ENCODE measurements around the gene SAXO1.

Gene SAXO1

GRCh38 chr9:18921366-18922075 is 111.5 kb downstream of the SAXO1 start:
- no peak overlapping the region for H3K9ac ChIP-seq (ENCODE audit: low read length)
- H3K4me3 ChIP-seq (ENCODE audit: low read length) = no peak overlapping the region
- H3K36me3 ChIP-seq (ENCODE audit: control insufficient read depth, insufficient read depth, low read length) = no peaks in the 10 kb centered on the region
- no peak overlapping the region for H3K27ac ChIP-seq (ENCODE audit: low read depth, low read length)
- H3K4me1 ChIP-seq (ENCODE audit: control insufficient read depth, insufficient read depth, low read length) = no peaks in the 10 kb centered on the region
- H3K27me3 ChIP-seq (ENCODE audit: control insufficient read depth, insufficient read depth, low read length) = no peaks in the 10 kb centered on the region

GRCh38 chr9:18920141-18921084 is 112.6 kb downstream of the SAXO1 start:
- H3K27me3 ChIP-seq (ENCODE audit: control insufficient read depth, insufficient read depth, low read length) = no peaks in the 10 kb centered on the region
- no peaks in the 10 kb centered on the region for H3K36me3 ChIP-seq (ENCODE audit: control insufficient read depth, insufficient read depth, low read length)
- H3K4me3 ChIP-seq (ENCODE audit: low read length) = no peak overlapping the region
- H3K27ac ChIP-seq (ENCODE audit: low read depth, low read length) = no peak overlapping the region
- H3K9ac ChIP-seq (ENCODE audit: low read length) = no peak overlapping the region
- H3K4me1 ChIP-seq (ENCODE audit: control insufficient read depth, insufficient read depth, low read length) = no peaks in the 10 kb centered on the region

GRCh38 chr9:18911714-18912342 is 121.2 kb downstream of the SAXO1 start:
- no peak overlapping the region for H3K9ac ChIP-seq (ENCODE audit: low read length)
- H3K36me3 ChIP-seq (ENCODE audit: control insufficient read depth, insufficient read depth, low read length) = peaks cover 2% of the 10 kb centered on the region
- no peaks in the 10 kb centered on the region for H3K27me3 ChIP-seq (ENCODE audit: control insufficient read depth, insufficient read depth, low read length)
- H3K4me1 ChIP-seq (ENCODE audit: control insufficient read depth, insufficient read depth, low read length) = no peaks in the 10 kb centered on the region
- no peak overlapping the region for H3K27ac ChIP-seq (ENCODE audit: low read depth, low read length)
- H3K4me3 ChIP-seq (ENCODE audit: low read length) = no peak overlapping the region

- peaks cover 2% of the 10 kb centered on the region for H3K36me3 ChIP-seq (ENCODE audit: control insufficient read depth, insufficient read depth, low read length)
- H3K4me3 ChIP-seq (ENCODE audit: low read length) = no peak overlapping the region
- no peaks in the 10 kb centered on the region for H3K4me1 ChIP-seq (ENCODE audit: control insufficient read depth, insufficient read depth, low read length)
- H3K27me3 ChIP-seq (ENCODE audit: control insufficient read depth, insufficient read depth, low read length) = no peaks in the 10 kb centered on the region
- H3K9ac ChIP-seq (ENCODE audit: low read length) = no peak overlapping the region
- H3K27ac ChIP-seq (ENCODE audit: low read depth, low read length) = no peak overlapping the region
These were observed 122.1 kb downstream of the SAXO1 start for GRCh38 chr9:18910916-18911315.

- Histone ChIP-seq H3K9ac (ENCODE audit: low read length) (no peak overlapping the region), H3K27me3 (ENCODE audit: control insufficient read depth, insufficient read depth, low read length) (no peaks in the 10 kb centered on the region), H3K36me3 (ENCODE audit: control insufficient read depth, insufficient read depth, low read length) (peaks cover 2% of the 10 kb centered on the region), H3K4me1 (ENCODE audit: control insufficient read depth, insufficient read depth, low read length) (no peaks in the 10 kb centered on the region), H3K4me3 (ENCODE audit: low read length) (no peak overlapping the region), H3K27ac (ENCODE audit: low read depth, low read length) (no peak overlapping the region)
These were observed 122.6 kb downstream of the SAXO1 start for GRCh38 chr9:18910435-18910834.

- no peak overlapping the region for H3K9ac ChIP-seq (ENCODE audit: low read length)
- no peak overlapping the region for H3K4me3 ChIP-seq (ENCODE audit: low read length)
- H3K27ac ChIP-seq (ENCODE audit: low read depth, low read length) = no peak overlapping the region
- no peaks in the 10 kb centered on the region for H3K27me3 ChIP-seq (ENCODE audit: control insufficient read depth, insufficient read depth, low read length)
- H3K4me1 ChIP-seq (ENCODE audit: control insufficient read depth, insufficient read depth, low read length) = no peaks in the 10 kb centered on the region
- H3K36me3 ChIP-seq (ENCODE audit: control insufficient read depth, insufficient read depth, low read length) = peaks cover 2% of the 10 kb centered on the region
These were observed 123.6 kb downstream of the SAXO1 start for GRCh38 chr9:18909140-18910018.

GRCh38 chr9:18907927-18908625 is 124.9 kb downstream of the SAXO1 start:
- Histone ChIP-seq H3K27me3 (ENCODE audit: control insufficient read depth, insufficient read depth, low read length) (no peaks in the 10 kb centered on the region), H3K4me3 (ENCODE audit: low read length) (no peak overlapping the region), H3K36me3 (ENCODE audit: control insufficient read depth, insufficient read depth, low read length) (peaks cover 2% of the 10 kb centered on the region), H3K9ac (ENCODE audit: low read length) (no peak overlapping the region), H3K27ac (ENCODE audit: low read depth, low read length) (no peak overlapping the region), H3K4me1 (ENCODE audit: control insufficient read depth, insufficient read depth, low read length) (no peaks in the 10 kb centered on the region)

- no peaks in the 10 kb centered on the region for H3K4me1 ChIP-seq (ENCODE audit: control insufficient read depth, insufficient read depth, low read length)
- no peak overlapping the region for H3K27ac ChIP-seq (ENCODE audit: low read depth, low read length)
- no peaks in the 10 kb centered on the region for H3K27me3 ChIP-seq (ENCODE audit: control insufficient read depth, insufficient read depth, low read length)
- H3K4me3 ChIP-seq (ENCODE audit: low read length) = no peak overlapping the region
- no peak overlapping the region for H3K9ac ChIP-seq (ENCODE audit: low read length)
- H3K36me3 ChIP-seq (ENCODE audit: control insufficient read depth, insufficient read depth, low read length) = peaks cover 2% of the 10 kb centered on the region
These were observed 126.2 kb downstream of the SAXO1 start for GRCh38 chr9:18906656-18907395.

GRCh38 chr9:18905883-18906629 is 127.0 kb downstream of the SAXO1 start:
- Histone ChIP-seq H3K36me3 (ENCODE audit: control insufficient read depth, insufficient read depth, low read length) (peaks cover 2% of the 10 kb centered on the region), H3K9ac (ENCODE audit: low read length) (no peak overlapping the region)

GRCh38 chr9:18905028-18905882 is 127.8 kb downstream of the SAXO1 start:
- H3K27ac ChIP-seq (ENCODE audit: low read depth, low read length) = no peak overlapping the region
- no peak overlapping the region for H3K4me3 ChIP-seq (ENCODE audit: low read length)
- H3K4me1 ChIP-seq (ENCODE audit: control insufficient read depth, insufficient read depth, low read length) = no peaks in the 10 kb centered on the region
- peaks cover 2% of the 10 kb centered on the region for H3K36me3 ChIP-seq (ENCODE audit: control insufficient read depth, insufficient read depth, low read length)
- no peak overlapping the region for H3K9ac ChIP-seq (ENCODE audit: low read length)
- no peaks in the 10 kb centered on the region for H3K27me3 ChIP-seq (ENCODE audit: control insufficient read depth, insufficient read depth, low read length)

More at GRCh38 chr9:18905883-18906629, 127.0 kb downstream of the SAXO1 start:
- Histone ChIP-seq H3K4me3 (ENCODE audit: low read length) (no peak overlapping the region), H3K27me3 (ENCODE audit: control insufficient read depth, insufficient read depth, low read length) (no peaks in the 10 kb centered on the region), H3K4me1 (ENCODE audit: control insufficient read depth, insufficient read depth, low read length) (no peaks in the 10 kb centered on the region), H3K27ac (ENCODE audit: low read depth, low read length) (no peak overlapping the region)
